GM19099 (cell line): ENCODE results near the gene DCXR.

Source experiments
- POLR2A ChIP-seq: IDR thresholded peaks from 3 replicates; pipeline ENCODE4 v1.6.1; 2011; ENCODE audit warnings: low read depth; ENCODE audit not compliant: insufficient read length; ENCODE audit errors: extremely low read depth

Gene DCXR

GRCh38 chr17:82053556-82054263 is 16.2 kb upstream of the DCXR start:
- no peak for TF ChIP-seq POLR2A

GRCh38 chr17:82053130-82053529 is 15.6 kb upstream of the DCXR start:
- no peak for TF ChIP-seq POLR2A

GRCh38 chr17:82052638-82053059 is 15.2 kb upstream of the DCXR start:
- TF ChIP-seq POLR2A = no peak

GRCh38 chr17:82051776-82052637 is 14.5 kb upstream of the DCXR start, which contains the start of the genes GPS1 and RFNG:
TSS of gene GPS1 (plus strand) at chr17:82051898. CDS start at chr17:82051932, 34 bp downstream.
TSS of gene RFNG (minus strand) at chr17:82051811. CDS start at chr17:82051766, 45 bp downstream.
- peak; percentile 65 for TF ChIP-seq POLR2A

GRCh38 chr17:82050761-82051641 is 13.5 kb upstream of the DCXR start:
- TF ChIP-seq POLR2A = no peak

- TF ChIP-seq POLR2A = no peak
These were observed 12.8 kb upstream of the DCXR start for GRCh38 chr17:82050152-82050760.

- TF ChIP-seq POLR2A = no peak
These were observed 12.0 kb upstream of the DCXR start for GRCh38 chr17:82049521-82049971.

GRCh38 chr17:82049106-82049505 is 11.6 kb upstream of the DCXR start:
- no peak for TF ChIP-seq POLR2A

- no peak for TF ChIP-seq POLR2A
These were observed 11.1 kb upstream of the DCXR start for GRCh38 chr17:82048571-82048971.

- TF ChIP-seq POLR2A = no peak
These were observed 10.5 kb upstream of the DCXR start for GRCh38 chr17:82047914-82048570.

GRCh38 chr17:82047379-82047778 is 9.9 kb upstream of the DCXR start:
- no peak for TF ChIP-seq POLR2A

- no peak for TF ChIP-seq POLR2A
These were observed 9.4 kb upstream of the DCXR start for GRCh38 chr17:82046903-82047302.

- TF ChIP-seq POLR2A = no peak
These were observed 8.5 kb upstream of the DCXR start for GRCh38 chr17:82045936-82046484.

GRCh38 chr17:82043507-82043906 is 6.0 kb upstream of the DCXR start:
- TF ChIP-seq POLR2A = no peak
